BJ (cell line): Measurements from ENCODE around the gene MPEG1. TPM values are rescaled to one million over a fixed set of nuclear protein-coding genes. Genes with fewer than 3 reads are reported as not detected.
A peak's percentile ranks its signal among the peaks of the same experiment; 100 is the strongest.

Source experiments
- CTCF ChIA-PET: fragments of 350-600 bp; formaldehyde crosslinking; extraction: SDS; loops from one replicate; lab custom pipeline; 2021; ENCODE audit warnings: antibody characterized with exemption, inconsistent platforms; lab: Yijun Ruan, JAX
- POLR2A ChIA-PET: fragments of 300-600 bp; sonication (Branson Sonifier 250); formaldehyde crosslinking; extraction: SDS; loops from one replicate; lab custom pipeline; 2021; ENCODE audit warnings: antibody characterized with exemption; lab: Charles Lee
- DNase-seq: peaks from one replicate; pipeline ENCODE4 v3.0.0-alpha.2; 2011; ENCODE audit warnings: low read depth
- H3K27me3 ChIP-seq: 2 replicates; pipeline ENCODE4 v1.6.0; 2011; ENCODE audit warnings: low read length; ENCODE audit not compliant: control insufficient read depth, insufficient read depth
- H3K36me3 ChIP-seq: 2 replicates; pipeline ENCODE4 v1.5.1; 2011; ENCODE audit warnings: low read length; ENCODE audit not compliant: control insufficient read depth, insufficient read depth
- H3K4me3 ChIP-seq: 2 replicates; pipeline ENCODE4 v1.5.1; 2011; ENCODE audit warnings: low read depth, mild to moderate bottlenecking, control low read depth, low read length
- CTCF ChIP-seq: IDR thresholded peaks from 2 replicates; pipeline ENCODE4 v1.5.1; 2011; ENCODE audit warnings: low read depth, mild to moderate bottlenecking, control low read depth, inconsistent platforms, low read length, moderate library complexity; ENCODE audit not compliant: insufficient read depth
- polyA plus RNA-seq: library from polyadenylated mRNA; depleted of rRNA; stranded (reverse); fragments of >200 nt; gene quantifications from 2 replicates; pipeline ENCODE4 v1.2.3, GENCODE V29; 2011

The MPEG1 gene
- polyA plus RNA-seq, 1 experiment: not detected

GRCh38 chr11:59173964-59174663 is 38.6 kb downstream of the MPEG1 start:
- POLR2A ChIA-PET: interaction anchor here (0.8 kb wide), 1 partner anchor 11 kb away, joined by 6 read pairs; no protein-coding TSS in a partner anchor
- CTCF ChIA-PET: interaction anchor here (1.0 to 11.6 kb wide), 7 partner anchors 10 to 112 kb away, joined by 3 to 202 read pairs (median 5); no protein-coding TSS in a partner anchor
- no peak overlapping the region for H3K4me3 ChIP-seq
- H3K27me3 ChIP-seq: no peaks in the 10 kb centered on the region
- TF ChIP-seq CTCF: no peak
- H3K36me3 ChIP-seq: no peaks in the 10 kb centered on the region
- DNase-seq: no peak

- Histone ChIP-seq H3K4me3 (peak overlapping the region; percentile 59), H3K36me3 (no peaks in the 10 kb centered on the region), H3K27me3 (no peaks in the 10 kb centered on the region)
- no peak for DNase-seq
- CTCF ChIA-PET: interaction anchor here (0.9 to 11.6 kb wide), 10 partner anchors 15 to 113 kb away, joined by 3 to 202 read pairs (median 12); no protein-coding TSS in a partner anchor
- no peak for TF ChIP-seq CTCF
- POLR2A ChIA-PET: no interaction called here
Observed at GRCh38 chr11:59173080-59173963, 39.4 kb downstream of the MPEG1 start.

- TF ChIP-seq CTCF: no peak
- POLR2A ChIA-PET: interaction anchor here (0.6 kb wide), 1 partner anchor 11 kb away, joined by 4 read pairs; no protein-coding TSS in a partner anchor
- Histone ChIP-seq H3K27me3 (no peaks in the 10 kb centered on the region; the same call in 1 of the 2 replicates), H3K36me3 (no peaks in the 10 kb centered on the region), H3K4me3 (peak overlapping the region; percentile 59)
- DNase-seq: no peak
- CTCF ChIA-PET: interaction anchor here (0.7 to 11.6 kb wide), 34 partner anchors 8 to 572 kb away, joined by 3 to 202 read pairs (median 9); partner anchors contain the start of genes FAM111A, FAM111B and MPEG1
Observed at GRCh38 chr11:59172345-59173079, 40.2 kb downstream of the MPEG1 start.

GRCh38 chr11:59171508-59172322 is 41.0 kb downstream of the MPEG1 start, which contains the start of gene DTX4:
Gene DTX4 (plus strand): TSS chr11:59172132. CDS start chr11:59172596, 464 bp downstream.
- DNase-seq: peak; percentile 27
- H3K36me3 ChIP-seq: no peaks in the 10 kb centered on the region
- peak within 1 kb of the TSS; percentile 59 for H3K4me3 ChIP-seq
- H3K27me3 ChIP-seq: no peaks in the 10 kb centered on the region; the same call in 1 of the 2 replicates
- CTCF ChIA-PET: interaction anchor here (0.6 to 11.6 kb wide), 41 partner anchors 8 to 573 kb away, joined by 3 to 202 read pairs (median 5); partner anchors contain the start of genes FAM111A, FAM111B and MPEG1
- TF ChIP-seq CTCF: peak; percentile 97
- POLR2A ChIA-PET: interaction anchor here (0.6 kb wide), 1 partner anchor 10 kb away, joined by 4 read pairs; no protein-coding TSS in a partner anchor
